Fibroblast of skin of abdomen (primary cell): Measurements from ENCODE around the gene RANBP3L.
"Not testable (repeated sequence)": the region's sequence is repeated elsewhere in the genome, so short reads cannot be mapped to it uniquely, and the experiment has no call there.

Experiments
- DNase-seq: peaks from one replicate; pipeline ENCODE4 v3.0.0-alpha.2; 2013

Gene RANBP3L

GRCh38 chr5:36202521-36202961, 99.2 kb downstream of the RANBP3L start:
- peak; percentile 23 for DNase-seq

DNA sequence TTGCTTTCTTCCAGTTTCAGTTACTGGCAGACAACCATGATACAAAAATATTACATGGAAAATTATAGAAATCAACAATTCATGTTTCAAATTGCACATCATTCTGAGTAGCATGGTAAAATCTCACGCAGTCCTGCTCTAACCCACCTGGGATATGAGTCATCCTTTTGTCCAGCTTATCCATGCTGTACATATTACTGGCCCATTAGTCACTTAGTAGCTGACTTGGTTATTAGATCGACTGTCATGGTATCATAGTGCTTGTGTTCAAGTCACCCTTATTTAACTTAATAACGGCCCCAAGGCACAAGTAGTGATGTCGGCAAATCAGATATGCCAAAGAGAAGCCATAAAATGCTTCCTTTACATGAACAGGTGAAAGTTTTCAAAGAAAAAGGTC, 101.2 kb downstream of the RANBP3L start:
- peak; percentile 17 for DNase-seq

DNA sequence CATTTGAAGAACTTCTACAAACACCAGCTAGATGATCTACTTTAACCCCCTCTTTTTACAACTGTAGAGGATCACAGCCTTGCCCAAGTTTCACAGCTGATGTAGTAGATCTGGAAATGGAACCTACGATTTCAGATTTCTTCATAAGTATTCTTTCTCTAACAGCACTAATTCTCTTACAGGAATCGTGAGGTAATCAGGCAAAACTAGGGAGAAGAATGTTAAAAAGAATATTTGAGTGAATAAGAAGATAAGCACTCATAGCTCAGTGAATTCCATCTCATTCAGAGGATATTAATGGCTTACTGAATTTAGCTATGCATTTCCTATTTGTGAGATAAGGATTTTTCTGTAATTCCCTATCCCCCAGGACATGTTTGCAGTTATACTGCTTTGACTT, 102.1 kb downstream of the RANBP3L start:
- peak; percentile 33 for DNase-seq

GRCh38 chr5:36198783-36199182, 102.9 kb downstream of the RANBP3L start:
- not testable (repeated sequence) for DNase-seq
